Measurements from ENCODE around the gene ATP2B1.

The ATP2B1 gene

DNA sequence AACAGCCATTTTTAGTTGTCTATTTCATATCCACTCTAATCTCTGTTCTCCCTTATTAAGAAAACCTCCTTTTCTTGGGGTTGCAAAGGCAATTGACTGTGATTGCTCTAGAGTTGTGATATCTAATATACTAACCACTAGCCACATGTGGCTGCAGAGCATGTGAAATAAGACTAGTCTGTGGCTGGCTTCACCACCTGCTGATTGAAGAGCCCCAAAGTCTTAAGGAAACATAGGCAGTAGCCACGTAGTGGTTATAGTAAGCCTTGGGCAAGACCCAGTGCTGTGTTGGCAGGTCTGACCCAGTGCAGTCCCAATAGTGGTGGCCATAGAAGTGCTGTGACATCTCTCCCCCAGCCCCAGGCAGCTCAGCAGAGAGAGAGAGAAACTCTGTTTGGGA lies 28.4 kb upstream of the ATP2B1 start:
- Histone ChIP-seq H3K4me3 (replicated peaks; ENCODE audit: low read depth, low read length) (no peak overlapping the region), H3K36me3 (ENCODE audit: control insufficient read depth, insufficient read depth, low read length) (no peaks in the 10 kb centered on the region), H3K27me3 (replicated peaks; ENCODE audit: control insufficient read depth, insufficient read depth, low read length) (no peaks in the 10 kb centered on the region)
- TF ChIP-seq, protein P1, sequence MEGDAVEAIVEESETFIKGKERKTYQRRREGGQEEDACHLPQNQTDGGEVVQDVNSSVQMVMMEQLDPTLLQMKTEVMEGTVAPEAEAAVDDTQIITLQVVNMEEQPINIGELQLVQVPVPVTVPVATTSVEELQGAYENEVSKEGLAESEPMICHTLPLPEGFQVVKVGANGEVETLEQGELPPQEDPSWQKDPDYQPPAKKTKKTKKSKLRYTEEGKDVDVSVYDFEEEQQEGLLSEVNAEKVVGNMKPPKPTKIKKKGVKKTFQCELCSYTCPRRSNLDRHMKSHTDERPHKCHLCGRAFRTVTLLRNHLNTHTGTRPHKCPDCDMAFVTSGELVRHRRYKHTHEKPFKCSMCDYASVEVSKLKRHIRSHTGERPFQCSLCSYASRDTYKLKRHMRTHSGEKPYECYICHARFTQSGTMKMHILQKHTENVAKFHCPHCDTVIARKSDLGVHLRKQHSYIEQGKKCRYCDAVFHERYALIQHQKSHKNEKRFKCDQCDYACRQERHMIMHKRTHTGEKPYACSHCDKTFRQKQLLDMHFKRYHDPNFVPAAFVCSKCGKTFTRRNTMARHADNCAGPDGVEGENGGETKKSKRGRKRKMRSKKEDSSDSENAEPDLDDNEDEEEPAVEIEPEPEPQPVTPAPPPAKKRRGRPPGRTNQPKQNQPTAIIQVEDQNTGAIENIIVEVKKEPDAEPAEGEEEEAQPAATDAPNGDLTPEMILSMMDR (IDR thresholded peaks at IDR 0.05; ENCODE audit: insufficient read depth, low read length, poor library complexity, severe bottlenecking) = no peak
- DNase-seq (ENCODE audit: extremely low read depth, insufficient read length) = no peak

DNA sequence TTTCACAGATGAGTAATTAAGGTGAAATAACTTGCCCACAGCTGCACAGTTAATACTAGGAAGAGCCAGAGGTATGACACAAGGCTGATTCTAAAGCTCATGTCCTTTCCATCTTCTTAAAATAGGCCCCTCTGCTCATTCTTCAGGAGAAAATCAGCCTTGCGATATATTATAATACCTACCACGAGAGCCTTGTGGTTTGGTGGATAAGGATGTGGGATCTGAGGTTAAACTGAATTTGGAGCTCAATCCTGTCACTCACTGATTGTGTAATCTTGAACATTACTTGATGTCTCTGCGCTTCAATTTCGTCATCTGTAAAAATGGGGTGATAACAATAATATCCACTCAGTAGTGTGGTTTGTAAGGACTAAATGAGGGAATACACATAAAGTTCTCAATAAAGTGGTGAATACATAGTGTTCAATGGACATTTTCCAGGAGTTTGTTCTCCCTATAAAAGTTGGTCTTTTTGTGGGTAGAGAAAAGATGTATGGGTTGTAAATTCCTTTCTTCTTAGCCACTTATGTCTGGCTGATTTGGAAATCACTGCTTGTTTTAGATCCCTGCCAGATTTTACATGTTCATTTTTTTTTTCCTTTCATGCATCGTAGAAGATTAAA lies 25.1 kb upstream of the ATP2B1 start:
- H3K36me3 ChIP-seq (ENCODE audit: control insufficient read depth, insufficient read depth, low read length) = no peaks in the 10 kb centered on the region
- TF ChIP-seq, protein P1 (IDR thresholded peaks at IDR 0.05; ENCODE audit: insufficient read depth, low read length, poor library complexity, severe bottlenecking) = no peak
- no peak overlapping the region for H3K4me3 ChIP-seq (replicated peaks; ENCODE audit: low read depth, low read length)
- no peak for DNase-seq (ENCODE audit: extremely low read depth, insufficient read length)
- H3K27me3 ChIP-seq (replicated peaks; ENCODE audit: control insufficient read depth, insufficient read depth, low read length) = no peaks in the 10 kb centered on the region

GRCh38 chr12:89732522-89732921 lies 23.9 kb upstream of the ATP2B1 start:
- DNase-seq (ENCODE audit: extremely low read depth, insufficient read length) = no peak
- Histone ChIP-seq H3K4me3 (replicated peaks; ENCODE audit: low read depth, low read length) (no peak overlapping the region), H3K27me3 (replicated peaks; ENCODE audit: control insufficient read depth, insufficient read depth, low read length) (no peaks in the 10 kb centered on the region), H3K36me3 (ENCODE audit: control insufficient read depth, insufficient read depth, low read length) (no peaks in the 10 kb centered on the region)
- TF ChIP-seq, protein P1 (IDR thresholded peaks at IDR 0.05; ENCODE audit: insufficient read depth, low read length, poor library complexity, severe bottlenecking) = no peak

DNA sequence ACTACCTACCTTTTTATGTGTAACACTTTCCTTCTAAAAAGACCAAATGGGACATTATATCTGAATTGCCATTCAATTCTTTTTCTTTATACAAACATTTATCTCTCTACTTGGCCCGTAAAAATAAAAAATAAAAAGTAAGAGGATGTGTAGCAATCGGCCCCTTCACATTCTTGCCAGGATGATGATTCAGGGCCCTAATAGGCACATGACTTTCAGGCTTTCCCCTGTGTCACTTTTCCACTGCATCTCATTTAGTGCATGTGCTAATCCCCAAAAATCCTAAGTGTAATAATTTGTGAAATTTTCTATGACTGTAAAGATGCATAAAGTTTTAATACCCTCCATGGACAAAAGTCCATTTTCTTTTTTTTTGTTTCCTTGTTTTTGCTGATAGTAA lies 23.0 kb upstream of the ATP2B1 start:
- H3K36me3 ChIP-seq (ENCODE audit: control insufficient read depth, insufficient read depth, low read length) = no peaks in the 10 kb centered on the region
- TF ChIP-seq, protein P1 (IDR thresholded peaks at IDR 0.05; ENCODE audit: insufficient read depth, low read length, poor library complexity, severe bottlenecking) = no peak
- no peak for DNase-seq (ENCODE audit: extremely low read depth, insufficient read length)
- no peak overlapping the region for H3K4me3 ChIP-seq (replicated peaks; ENCODE audit: low read depth, low read length)
- H3K27me3 ChIP-seq (replicated peaks; ENCODE audit: control insufficient read depth, insufficient read depth, low read length) = no peaks in the 10 kb centered on the region

DNA sequence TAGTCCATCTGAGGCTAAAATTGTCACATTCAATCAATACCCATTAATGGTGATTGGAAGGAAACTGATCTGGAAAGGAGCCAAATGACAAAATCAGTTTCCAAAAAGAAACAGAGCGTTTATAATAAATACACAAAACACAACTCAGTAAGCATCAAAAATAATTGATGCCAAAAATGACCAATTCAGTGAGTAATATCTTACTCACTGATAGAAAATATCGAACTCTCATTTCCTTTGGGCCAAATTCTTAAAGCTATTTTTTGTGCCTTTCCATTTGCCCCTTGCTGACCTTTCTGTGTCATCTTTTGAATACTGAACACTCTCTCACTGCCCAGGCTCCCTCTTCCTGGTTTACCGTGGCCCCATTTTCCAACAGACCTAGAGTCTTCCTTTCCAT lies 22.5 kb upstream of the ATP2B1 start:
- no peaks in the 10 kb centered on the region for H3K36me3 ChIP-seq (ENCODE audit: control insufficient read depth, insufficient read depth, low read length)
- no peak for DNase-seq (ENCODE audit: extremely low read depth, insufficient read length)
- TF ChIP-seq, protein P1 (IDR thresholded peaks at IDR 0.05; ENCODE audit: insufficient read depth, low read length, poor library complexity, severe bottlenecking) = no peak
- H3K4me3 ChIP-seq (replicated peaks; ENCODE audit: low read depth, low read length) = no peak overlapping the region
- no peaks in the 10 kb centered on the region for H3K27me3 ChIP-seq (replicated peaks; ENCODE audit: control insufficient read depth, insufficient read depth, low read length)

DNA sequence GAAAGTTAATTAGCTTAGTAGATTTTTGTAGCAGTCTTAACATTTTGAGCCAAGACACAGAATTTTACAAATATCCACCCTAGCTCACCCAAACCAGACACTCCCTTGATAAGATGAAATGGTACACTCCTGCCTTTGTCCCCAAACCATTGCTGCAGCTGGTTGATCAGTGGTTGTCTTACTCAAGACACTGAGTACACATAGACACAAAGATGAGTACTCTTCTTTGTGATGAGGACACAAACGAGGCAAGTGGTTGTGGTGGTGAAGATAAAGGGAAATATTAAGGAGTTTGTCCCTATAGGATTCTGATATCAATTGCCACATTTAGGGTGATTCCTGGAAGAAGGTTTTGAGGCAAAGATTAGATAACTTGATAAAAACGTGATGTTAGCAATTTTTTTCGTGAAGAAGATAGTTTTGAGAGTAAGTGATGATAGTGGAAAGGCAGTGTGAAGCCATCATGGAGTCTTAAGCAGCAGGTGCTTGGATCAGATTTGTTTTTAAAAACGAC lies 21.4 kb upstream of the ATP2B1 start:
- Histone ChIP-seq H3K27me3 (replicated peaks; ENCODE audit: control insufficient read depth, insufficient read depth, low read length) (no peaks in the 10 kb centered on the region), H3K4me3 (replicated peaks; ENCODE audit: low read depth, low read length) (no peak overlapping the region), H3K36me3 (ENCODE audit: control insufficient read depth, insufficient read depth, low read length) (no peaks in the 10 kb centered on the region)
- no peak for DNase-seq (ENCODE audit: extremely low read depth, insufficient read length)
- TF ChIP-seq, protein P1 (IDR thresholded peaks at IDR 0.05; ENCODE audit: insufficient read depth, low read length, poor library complexity, severe bottlenecking) = no peak
